ENCODE measurements around the gene ZNF566.
A peak's percentile ranks its signal among the peaks of the same experiment; 100 is the strongest.
"Not testable (repeated sequence)": the region's sequence is repeated elsewhere in the genome, so short reads cannot be mapped to it uniquely, and the experiment has no call there.

The ZNF566 gene

GRCh38 chr19:36489118-36489919 lies at the start of gene ZNF566:
TSS of gene ZNF566 (minus strand) at chr19:36489561. CDS start at chr19:36476557, 13,004 bp downstream.
- peak; percentile 99 for DNase-seq

GRCh38 chr19:36528921-36529518 lies 39.7 kb upstream of the ZNF566 start:
- no peak for DNase-seq

- peak; percentile 99 for DNase-seq
These were observed 39.0 kb upstream of the ZNF566 start, which contains the start of gene ZNF260 for GRCh38 chr19:36528194-36528920. TSS of gene ZNF260 (minus strand) at chr19:36528271. CDS start at chr19:36515238, 13,033 bp downstream.

GRCh38 chr19:36527873-36528193 lies 38.5 kb upstream of the ZNF566 start:
- no peak for DNase-seq

- DNase-seq = peak; percentile 39
These were observed 38.0 kb upstream of the ZNF566 start for GRCh38 chr19:36527341-36527740.

- no peak for DNase-seq
These were observed 37.2 kb upstream of the ZNF566 start for GRCh38 chr19:36526581-36526980.

- no peak for DNase-seq
These were observed 35.3 kb upstream of the ZNF566 start for GRCh38 chr19:36524617-36525016.

GRCh38 chr19:36514012-36514612 lies 24.8 kb upstream of the ZNF566 start:
- DNase-seq = no peak

GRCh38 chr19:36508325-36508724 lies 19.0 kb upstream of the ZNF566 start:
- DNase-seq = no peak

- no peak for DNase-seq
These were observed 12.6 kb upstream of the ZNF566 start for GRCh38 chr19:36501973-36502372.

- no peak for DNase-seq
These were observed 7.6 kb upstream of the ZNF566 start for GRCh38 chr19:36497001-36497400.

GRCh38 chr19:36492689-36493453 lies 3.5 kb upstream of the ZNF566 start:
- DNase-seq = not testable (repeated sequence)

GRCh38 chr19:36490846-36491245 lies 1.5 kb upstream of the ZNF566 start:
- not testable (repeated sequence) for DNase-seq

GRCh38 chr19:36489920-36490415 lies 607 bp upstream of the ZNF566 start:
- no peak for DNase-seq

- no peak for DNase-seq
These were observed 579 bp downstream of the ZNF566 start for GRCh38 chr19:36488846-36489117.

- DNase-seq = no peak
These were observed 1.1 kb downstream of the ZNF566 start for GRCh38 chr19:36488118-36488845.

GRCh38 chr19:36483653-36484052 lies 5.7 kb downstream of the ZNF566 start:
- DNase-seq = no peak

GRCh38 chr19:36482876-36483275 lies 6.5 kb downstream of the ZNF566 start:
- DNase-seq = no peak

- no peak for DNase-seq
These were observed 29.3 kb downstream of the ZNF566 start for GRCh38 chr19:36460046-36460445.

- DNase-seq = no peak
These were observed 32.5 kb downstream of the ZNF566 start for GRCh38 chr19:36456831-36457230.

- no peak for DNase-seq
These were observed 40.2 kb downstream of the ZNF566 start for GRCh38 chr19:36449059-36449670.
